Testis (tissue), 2 donors: ENCODE results near the gene PF4V1.

Experiments
- POLR2A ChIP-seq: fragments of 450-650 bp; IDR thresholded peaks from one replicate; pipeline ENCODE4 v1.6.1; 2017; ENCODE audit warnings: antibody characterized with exemption, mild to moderate bottlenecking, moderate library complexity
- TF ChIP-seq, protein P1 (sequence below), 3 experiments: fragments of 450-650 bp in 2 of 3; fragments of 200-600 bp in 1 of 3; sonication (generic) in 1 of 3; IDR thresholded peaks; one replicate each; pipeline ENCODE4 v1.5.1; 2016 to 2019; ENCODE audit warnings: antibody characterized with exemption in 3 of 3, mild to moderate bottlenecking in 2 of 3, moderate library complexity in 1 of 3

DNA sequence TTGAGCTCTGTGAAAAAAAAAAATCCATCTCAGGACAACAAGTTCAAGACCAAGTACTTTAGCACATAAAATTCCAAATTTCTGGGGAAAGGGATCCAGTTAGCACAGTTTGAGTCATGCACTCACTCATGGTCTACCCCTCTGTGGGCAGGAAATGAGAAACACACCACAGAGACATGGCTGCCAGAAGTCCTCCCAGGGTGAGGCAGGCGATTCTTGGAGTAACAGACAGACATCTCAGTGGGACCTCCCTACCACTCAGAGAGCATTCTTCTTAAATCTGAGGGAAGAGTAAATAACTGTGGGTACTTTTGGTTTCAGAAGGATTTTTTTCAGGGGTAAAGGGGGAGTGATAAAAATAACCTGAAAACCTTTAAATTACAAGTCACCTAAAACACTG is 30.2 kb downstream of the PF4V1 start:
- TF ChIP-seq, protein P1, sequence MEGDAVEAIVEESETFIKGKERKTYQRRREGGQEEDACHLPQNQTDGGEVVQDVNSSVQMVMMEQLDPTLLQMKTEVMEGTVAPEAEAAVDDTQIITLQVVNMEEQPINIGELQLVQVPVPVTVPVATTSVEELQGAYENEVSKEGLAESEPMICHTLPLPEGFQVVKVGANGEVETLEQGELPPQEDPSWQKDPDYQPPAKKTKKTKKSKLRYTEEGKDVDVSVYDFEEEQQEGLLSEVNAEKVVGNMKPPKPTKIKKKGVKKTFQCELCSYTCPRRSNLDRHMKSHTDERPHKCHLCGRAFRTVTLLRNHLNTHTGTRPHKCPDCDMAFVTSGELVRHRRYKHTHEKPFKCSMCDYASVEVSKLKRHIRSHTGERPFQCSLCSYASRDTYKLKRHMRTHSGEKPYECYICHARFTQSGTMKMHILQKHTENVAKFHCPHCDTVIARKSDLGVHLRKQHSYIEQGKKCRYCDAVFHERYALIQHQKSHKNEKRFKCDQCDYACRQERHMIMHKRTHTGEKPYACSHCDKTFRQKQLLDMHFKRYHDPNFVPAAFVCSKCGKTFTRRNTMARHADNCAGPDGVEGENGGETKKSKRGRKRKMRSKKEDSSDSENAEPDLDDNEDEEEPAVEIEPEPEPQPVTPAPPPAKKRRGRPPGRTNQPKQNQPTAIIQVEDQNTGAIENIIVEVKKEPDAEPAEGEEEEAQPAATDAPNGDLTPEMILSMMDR (IDR thresholded peaks at IDR 0.05) = no peak
- no peak for TF ChIP-seq POLR2A
